H1 (cell line): ENCODE results near the gene ZNF496. TPM values are rescaled to one million over a fixed set of nuclear protein-coding genes. Genes with fewer than 3 reads are reported as not detected.
A peak's percentile ranks its signal among the peaks of the same experiment; 100 is the strongest.

Experiments
- BCL11A ChIP-seq, 2 experiments: IDR thresholded peaks; one replicate each; pipeline ENCODE4 v1.6.1; 2011; ENCODE audit warnings: low read depth in 2 of 2, low read length in 2 of 2, mild to moderate bottlenecking in 2 of 2
- CBX8 ChIP-seq: fragments of 300-800, 300-1000 bp; sonication (generic); IDR thresholded peaks from 2 replicates; pipeline ENCODE4 v1.7.1; 2016; ENCODE audit warnings: low read depth, low read length, borderline replicate concordance
- EP300 ChIP-seq, 2 experiments: IDR thresholded peaks; 1 replicate in 1 of 2; 2 replicates in 1 of 2; pipeline ENCODE4 v1.6.1; 2011 to 2012; ENCODE audit warnings: low read depth in 2 of 2, low read length in 2 of 2, mild to moderate bottlenecking in 2 of 2, borderline replicate concordance in 1 of 2, inconsistent platforms in 1 of 2, moderate library complexity in 1 of 2
- JUND ChIP-seq: IDR thresholded peaks from 2 replicates; pipeline ENCODE4 v1.6.1; 2011; ENCODE audit warnings: mild to moderate bottlenecking, improper control_type of control experiment, low read length
- NRF1 ChIP-seq: IDR thresholded peaks from 2 replicates; pipeline ENCODE4 v1.6.1; 2011; ENCODE audit warnings: mild to moderate bottlenecking, low read depth, low read length, improper control_type of control experiment
- POLR2AphosphoS5 ChIP-seq: IDR thresholded peaks from 2 replicates; pipeline ENCODE4 v1.6.1; 2011; ENCODE audit warnings: low read depth, low read length
- RNF2 ChIP-seq: fragments of 200-900, 300-1000 bp; sonication (generic); IDR thresholded peaks from 2 replicates; pipeline ENCODE4 v1.7.1; 2016; ENCODE audit warnings: borderline replicate concordance, low read depth, mild to moderate bottlenecking, antibody characterized with exemption, low read length; ENCODE audit not compliant: poor library complexity, severe bottlenecking; ENCODE audit errors: missing control alignments
- SIN3A ChIP-seq, 2 experiments: IDR thresholded peaks in 1 of 2; conservative IDR thresholded peaks in 1 of 2; 2 replicates each; pipeline ENCODE4 v1.6.1; 2011 to 2012; ENCODE audit warnings: low read length in 2 of 2, improper control_type of control experiment in 1 of 2, low read depth in 1 of 2, mild to moderate bottlenecking in 1 of 2
- SIRT6 ChIP-seq: IDR thresholded peaks from one replicate; pipeline ENCODE4 v1.7.1; 2012; ENCODE audit warnings: low read length, inconsistent platforms
- TEAD4 ChIP-seq: IDR thresholded peaks from 2 replicates; pipeline ENCODE4 v1.6.1; 2012; ENCODE audit warnings: low read depth, low read length, inconsistent platforms, mixed read lengths
- YY1 ChIP-seq: IDR thresholded peaks from 2 replicates; pipeline ENCODE4 v1.6.1; 2011; ENCODE audit warnings: low read depth, mild to moderate bottlenecking, low read length
- polyA plus RNA-seq, 7 experiments: library from polyadenylated mRNA; depleted of rRNA in 3 of 7; stranded (reverse) in 5 of 7; unstranded in 2 of 7; fragments of >200 nt in 5 of 7; fragments of 200-250 nt in 2 of 7; gene quantifications; 1 replicate in 5 of 7; 2 replicates in 1 of 7; 4 replicates in 1 of 7; pipeline versions ENCODE4 v1.2.1 to v1.2.3, GENCODE V29; 2011 to 2013; ENCODE audit warnings: missing spikeins in 2 of 7, mixed read lengths in 2 of 7
- total RNA-seq: library from RNA; stranded (reverse); fragmentation: NEBNext Ultra II Directional; extraction: Animal tissue kit (Norgen Biotek cat#: 25700); gene quantifications from 2 replicates; pipeline ENCODE4 v1.2.1, GENCODE V29; 2021
- TF ChIP-seq, protein P1 (sequence below): IDR thresholded peaks from 2 replicates; pipeline ENCODE4 v1.6.1; 2012; ENCODE audit warnings: inconsistent platforms

ZNF496 gene
- total and polyA plus RNA-seq, 2 of the 8 experiments (the other 6 are each of a cell fraction or from before 2014, with no cell fraction given) = 27.9 to 71.4 TPM

GRCh38 chr1:247295274-247295684 is 36.4 kb downstream of the ZNF496 start (continued):
- TF ChIP-seq RNF2 = no peak
- TF ChIP-seq YY1 = peak; percentile 37; the same call in 1 of the 2 replicates
- peak in 1 of 2 experiments; percentile 79; a peak in 2 of 4 replicates for TF ChIP-seq SIN3A (conservative IDR thresholded peaks at IDR 0.05 in 1 of 2, IDR thresholded peaks at IDR 0.05 in 1 of 2; ENCODE audit: low read depth in 1 of 2, low read length in 2 of 2)
- no peak for TF ChIP-seq CBX8
- peak; percentile 92 for TF ChIP-seq TEAD4
- TF ChIP-seq, protein P1, sequence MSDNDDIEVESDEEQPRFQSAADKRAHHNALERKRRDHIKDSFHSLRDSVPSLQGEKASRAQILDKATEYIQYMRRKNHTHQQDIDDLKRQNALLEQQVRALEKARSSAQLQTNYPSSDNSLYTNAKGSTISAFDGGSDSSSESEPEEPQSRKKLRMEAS = peak; percentile 79
- TF ChIP-seq BCL11A (IDR thresholded peaks at IDR 0.05; ENCODE audit: low read depth in 2 of 2, low read length in 2 of 2) = no peak
- peak; percentile 64; the same call in 1 of the 2 replicates for TF ChIP-seq POLR2AphosphoS5
- no peak for TF ChIP-seq NRF1
- TF ChIP-seq EP300 (IDR thresholded peaks at IDR 0.05; ENCODE audit: borderline replicate concordance in 1 of 2, low read depth in 2 of 2, low read length in 2 of 2) = no peak
- no peak for TF ChIP-seq SIRT6
- peak; percentile 71; the same call in 1 of the 2 replicates for TF ChIP-seq JUND
